Transverse colon (tissue), 4 donors: ENCODE data around the gene SLC44A4.

Source experiments
- EP300 ChIP-seq: sonication (generic); formaldehyde crosslinking; IDR thresholded peaks from one replicate; pipeline ENCODE4 v1.6.1; 2017; ENCODE audit warnings: antibody characterized with exemption, low read depth
- POLR2A ChIP-seq: fragments of 450-650 bp; IDR thresholded peaks from one replicate; pipeline ENCODE4 v1.6.1; 2016; ENCODE audit warnings: antibody characterized with exemption, mild to moderate bottlenecking, moderate library complexity
- POLR2AphosphoS5 ChIP-seq, 3 donors: sonication (generic); formaldehyde crosslinking; IDR thresholded peaks; one replicate each; pipeline ENCODE4 v1.6.1; 2016; ENCODE audit warnings: antibody characterized with exemption in 3 of 3
- TF ChIP-seq, protein P1 (sequence below), 5 experiments: fragments of 200-600 bp in 3 of 5; fragments of 450-650 bp in 2 of 5; sonication (generic) in 3 of 5; IDR thresholded peaks; 1 replicate in 2 of 5; 2 replicates in 3 of 5; pipeline ENCODE4 v1.5.1; 2016 to 2017; ENCODE audit warnings: antibody characterized with exemption in 5 of 5, inconsistent platforms in 3 of 5, mild to moderate bottlenecking in 2 of 5, moderate library complexity in 1 of 5

DNA sequence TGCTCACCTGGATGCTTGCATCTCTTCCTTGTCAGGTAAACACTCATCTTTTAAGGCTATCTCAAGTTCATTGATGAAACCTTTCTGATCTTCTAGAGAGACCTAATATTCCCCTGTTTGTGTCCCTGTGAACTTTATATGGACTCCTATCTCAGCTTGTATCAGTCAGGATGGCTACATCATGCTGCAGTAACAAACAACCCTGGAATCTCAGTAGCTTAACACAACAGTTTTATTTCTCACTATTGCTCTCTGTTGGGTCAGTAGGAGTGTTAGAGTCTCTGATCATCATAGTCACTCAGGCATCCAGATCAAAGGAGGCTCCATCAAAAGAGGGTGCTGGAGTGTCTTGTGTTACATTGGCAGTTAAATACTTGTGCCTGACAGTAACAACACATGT lies 36.6 kb upstream of the SLC44A4 start:
- no peak for TF ChIP-seq POLR2A
- TF ChIP-seq, protein P1, sequence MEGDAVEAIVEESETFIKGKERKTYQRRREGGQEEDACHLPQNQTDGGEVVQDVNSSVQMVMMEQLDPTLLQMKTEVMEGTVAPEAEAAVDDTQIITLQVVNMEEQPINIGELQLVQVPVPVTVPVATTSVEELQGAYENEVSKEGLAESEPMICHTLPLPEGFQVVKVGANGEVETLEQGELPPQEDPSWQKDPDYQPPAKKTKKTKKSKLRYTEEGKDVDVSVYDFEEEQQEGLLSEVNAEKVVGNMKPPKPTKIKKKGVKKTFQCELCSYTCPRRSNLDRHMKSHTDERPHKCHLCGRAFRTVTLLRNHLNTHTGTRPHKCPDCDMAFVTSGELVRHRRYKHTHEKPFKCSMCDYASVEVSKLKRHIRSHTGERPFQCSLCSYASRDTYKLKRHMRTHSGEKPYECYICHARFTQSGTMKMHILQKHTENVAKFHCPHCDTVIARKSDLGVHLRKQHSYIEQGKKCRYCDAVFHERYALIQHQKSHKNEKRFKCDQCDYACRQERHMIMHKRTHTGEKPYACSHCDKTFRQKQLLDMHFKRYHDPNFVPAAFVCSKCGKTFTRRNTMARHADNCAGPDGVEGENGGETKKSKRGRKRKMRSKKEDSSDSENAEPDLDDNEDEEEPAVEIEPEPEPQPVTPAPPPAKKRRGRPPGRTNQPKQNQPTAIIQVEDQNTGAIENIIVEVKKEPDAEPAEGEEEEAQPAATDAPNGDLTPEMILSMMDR (IDR thresholded peaks at IDR 0.05): no peak
- TF ChIP-seq POLR2AphosphoS5 (IDR thresholded peaks at IDR 0.05): no peak
- no peak for TF ChIP-seq EP300
